Measurements from ENCODE around the gene CST6.

The CST6 gene, protein sequence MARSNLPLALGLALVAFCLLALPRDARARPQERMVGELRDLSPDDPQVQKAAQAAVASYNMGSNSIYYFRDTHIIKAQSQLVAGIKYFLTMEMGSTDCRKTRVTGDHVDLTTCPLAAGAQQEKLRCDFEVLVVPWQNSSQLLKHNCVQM

DNA sequence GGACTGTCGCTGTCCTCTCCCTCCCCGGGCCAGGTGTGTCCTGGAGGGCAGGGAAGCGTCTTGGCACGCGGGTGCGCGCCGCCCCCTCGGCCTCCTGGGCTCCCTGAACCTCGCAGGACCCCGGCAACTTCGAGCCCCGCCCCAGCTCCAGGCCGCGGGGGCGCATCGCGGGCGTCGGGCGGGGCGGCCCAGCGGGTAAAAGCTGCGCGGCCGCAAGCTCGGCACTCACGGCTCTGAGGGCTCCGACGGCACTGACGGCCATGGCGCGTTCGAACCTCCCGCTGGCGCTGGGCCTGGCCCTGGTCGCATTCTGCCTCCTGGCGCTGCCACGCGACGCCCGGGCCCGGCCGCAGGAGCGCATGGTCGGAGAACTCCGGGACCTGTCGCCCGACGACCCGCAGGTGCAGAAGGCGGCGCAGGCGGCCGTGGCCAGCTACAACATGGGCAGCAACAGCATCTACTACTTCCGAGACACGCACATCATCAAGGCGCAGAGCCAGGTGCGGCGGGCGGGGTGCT lies at the start of gene CST6:
TSS of gene CST6 (plus strand) at position 224 of the 519 bp plus-strand sequence. CDS start at position 261, 37 bp downstream.
- H3K36me3 ChIP-seq (ENCODE audit: control insufficient read depth, insufficient read depth, low read length) = no peaks in the 10 kb centered on the region
- H3K27me3 ChIP-seq (ENCODE audit: control insufficient read depth, insufficient read depth, low read length) = peaks cover 10% of the 10 kb centered on the region
- no peaks in the 10 kb centered on the region for H3K9me3 ChIP-seq (ENCODE audit: control insufficient read depth, insufficient read depth, low read length)
- no peak within 1 kb of the TSS for H3K9ac ChIP-seq (ENCODE audit: low read depth, low read length)
- H3K4me1 ChIP-seq (ENCODE audit: control insufficient read depth, insufficient read depth, low read length) = peaks cover 3% of the 10 kb centered on the region
- H3K4me3 ChIP-seq (ENCODE audit: low read depth, low read length) = peak within 1 kb of the TSS; percentile 22

DNA sequence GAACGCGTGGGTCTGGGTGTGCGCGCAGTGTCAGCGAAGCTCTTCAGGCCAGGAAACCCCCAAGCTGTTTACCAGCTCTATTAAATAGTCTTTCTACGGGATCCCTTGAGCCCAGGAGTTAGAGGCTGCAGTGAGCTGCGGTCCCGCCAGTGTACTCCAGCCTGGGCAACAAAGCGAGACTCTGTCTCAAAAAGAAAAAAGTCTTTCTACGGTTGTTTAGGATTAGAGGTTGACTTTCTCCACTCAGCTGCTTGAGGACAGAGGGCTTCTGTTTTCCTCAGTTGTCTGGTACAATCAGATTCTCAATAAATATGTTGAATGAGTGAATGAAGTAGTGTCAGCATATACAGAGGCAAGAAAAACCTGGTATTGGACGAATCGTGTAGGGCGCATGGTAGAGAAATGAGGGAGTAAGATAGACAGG lies 49.7 kb upstream of the CST6 start:
- peak overlapping the region; percentile 70 for H3K9ac ChIP-seq (ENCODE audit: low read depth, low read length)
- peak overlapping the region; percentile 99 for H3K4me3 ChIP-seq (ENCODE audit: low read depth, low read length)
- H3K36me3 ChIP-seq (ENCODE audit: control insufficient read depth, insufficient read depth, low read length) = peaks cover 32% of the 10 kb centered on the region
- H3K27me3 ChIP-seq (ENCODE audit: control insufficient read depth, insufficient read depth, low read length) = no peaks in the 10 kb centered on the region
- peaks cover 3% of the 10 kb centered on the region for H3K4me1 ChIP-seq (ENCODE audit: control insufficient read depth, insufficient read depth, low read length)
- H3K9me3 ChIP-seq (ENCODE audit: control insufficient read depth, insufficient read depth, low read length) = no peaks in the 10 kb centered on the region

DNA sequence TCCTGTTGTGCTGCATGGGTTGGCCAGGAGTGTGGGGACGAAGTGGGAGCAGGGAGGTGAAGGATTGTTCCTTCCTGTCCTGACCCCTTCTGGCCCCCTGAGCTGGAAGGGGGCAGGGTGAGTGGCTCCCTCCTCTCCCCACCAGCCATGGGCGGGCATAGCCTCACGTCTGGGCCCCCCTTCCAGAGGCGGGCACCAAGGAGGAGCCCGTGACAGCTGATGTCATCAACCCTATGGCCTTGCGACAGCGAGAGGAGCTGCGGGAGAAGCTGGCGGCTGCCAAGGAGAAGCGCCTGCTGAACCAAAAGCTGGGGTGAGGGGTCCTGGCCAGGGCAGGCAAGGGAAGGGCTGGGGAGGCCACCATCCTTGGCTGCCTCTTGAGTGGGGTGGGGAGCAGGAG lies 46.9 kb upstream of the CST6 start:
- Histone ChIP-seq H3K27me3 (ENCODE audit: control insufficient read depth, insufficient read depth, low read length) (no peaks in the 10 kb centered on the region), H3K36me3 (ENCODE audit: control insufficient read depth, insufficient read depth, low read length) (peaks cover 44% of the 10 kb centered on the region), H3K4me3 (ENCODE audit: low read depth, low read length) (no peak overlapping the region), H3K4me1 (ENCODE audit: control insufficient read depth, insufficient read depth, low read length) (peaks cover 3% of the 10 kb centered on the region), H3K9ac (ENCODE audit: low read depth, low read length) (no peak overlapping the region), H3K9me3 (ENCODE audit: control insufficient read depth, insufficient read depth, low read length) (no peaks in the 10 kb centered on the region)

DNA sequence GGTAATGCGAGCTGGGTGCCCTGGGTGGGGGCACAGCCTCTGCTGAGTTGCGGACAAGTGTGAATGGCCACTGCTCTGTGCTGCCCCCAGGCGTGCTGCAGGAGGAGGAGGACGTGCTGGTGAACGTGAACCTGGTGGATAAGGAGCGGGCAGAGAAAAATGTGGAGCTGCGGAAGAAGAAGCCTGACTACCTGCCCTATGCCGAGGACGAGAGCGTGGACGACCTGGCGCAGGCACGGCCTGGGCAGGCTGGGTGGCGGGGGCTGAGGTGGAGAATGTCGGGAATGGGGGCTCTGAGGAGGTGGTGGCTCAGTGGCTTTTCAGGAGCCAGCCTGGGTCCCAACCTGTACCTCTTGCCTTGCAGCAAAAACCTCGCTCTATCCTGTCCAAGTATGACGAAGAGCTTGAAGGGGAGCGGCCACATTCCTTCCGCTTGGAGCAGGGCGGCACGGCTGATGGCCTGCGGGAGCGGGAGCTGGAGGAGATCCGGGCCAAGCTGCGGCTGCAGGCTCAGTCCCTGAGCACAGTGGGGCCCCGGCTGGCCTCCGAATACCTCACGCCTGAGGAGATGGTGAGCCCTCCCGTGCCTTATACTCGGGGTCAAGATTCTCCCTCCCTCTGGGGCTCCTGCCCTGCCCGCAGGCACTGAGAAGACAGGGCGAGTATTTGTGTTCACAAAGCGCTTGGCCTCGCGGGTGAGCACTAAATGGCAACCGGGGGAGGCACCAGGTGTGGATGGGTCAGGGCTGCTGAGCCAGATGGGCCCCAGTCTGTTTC lies 45.6 kb upstream of the CST6 start:
- H3K9me3 ChIP-seq (ENCODE audit: control insufficient read depth, insufficient read depth, low read length) = no peaks in the 10 kb centered on the region
- no peak overlapping the region for H3K9ac ChIP-seq (ENCODE audit: low read depth, low read length)
- H3K27me3 ChIP-seq (ENCODE audit: control insufficient read depth, insufficient read depth, low read length) = no peaks in the 10 kb centered on the region
- no peak overlapping the region for H3K4me3 ChIP-seq (ENCODE audit: low read depth, low read length)
- H3K36me3 ChIP-seq (ENCODE audit: control insufficient read depth, insufficient read depth, low read length) = peaks cover 44% of the 10 kb centered on the region
- peaks cover 3% of the 10 kb centered on the region for H3K4me1 ChIP-seq (ENCODE audit: control insufficient read depth, insufficient read depth, low read length)

DNA sequence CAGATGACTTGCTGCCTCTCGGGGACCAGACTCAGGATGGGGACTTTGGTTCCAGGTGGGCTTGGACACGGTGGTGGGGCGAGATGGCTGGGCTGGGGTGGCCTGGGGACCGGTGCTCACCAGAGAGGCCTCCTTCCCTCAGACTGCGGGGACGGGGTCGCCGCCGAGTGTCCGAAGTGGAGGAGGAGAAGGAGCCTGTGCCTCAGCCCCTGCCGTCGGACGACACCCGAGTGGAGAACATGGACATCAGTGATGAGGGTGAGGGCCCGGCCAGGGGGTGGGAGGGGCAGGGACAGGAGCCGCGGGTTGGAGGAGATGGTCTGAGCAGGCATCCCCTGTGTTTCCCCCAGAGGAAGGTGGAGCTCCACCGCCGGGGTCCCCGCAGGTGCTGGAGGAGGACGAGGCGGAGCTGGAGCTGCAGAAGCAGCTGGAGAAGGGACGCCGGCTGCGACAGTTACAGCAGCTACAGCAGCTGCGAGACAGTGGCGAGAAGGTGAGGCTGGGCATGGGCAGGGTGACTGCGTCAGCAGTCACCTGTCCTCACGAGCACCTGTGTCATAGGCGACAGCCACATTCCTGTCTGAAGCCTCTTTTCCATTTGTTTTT lies 44.4 kb upstream of the CST6 start:
- peaks cover 44% of the 10 kb centered on the region for H3K36me3 ChIP-seq (ENCODE audit: control insufficient read depth, insufficient read depth, low read length)
- no peak overlapping the region for H3K4me3 ChIP-seq (ENCODE audit: low read depth, low read length)
- H3K9ac ChIP-seq (ENCODE audit: low read depth, low read length) = no peak overlapping the region
- H3K27me3 ChIP-seq (ENCODE audit: control insufficient read depth, insufficient read depth, low read length) = no peaks in the 10 kb centered on the region
- no peaks in the 10 kb centered on the region for H3K9me3 ChIP-seq (ENCODE audit: control insufficient read depth, insufficient read depth, low read length)
- peaks cover 3% of the 10 kb centered on the region for H3K4me1 ChIP-seq (ENCODE audit: control insufficient read depth, insufficient read depth, low read length)

DNA sequence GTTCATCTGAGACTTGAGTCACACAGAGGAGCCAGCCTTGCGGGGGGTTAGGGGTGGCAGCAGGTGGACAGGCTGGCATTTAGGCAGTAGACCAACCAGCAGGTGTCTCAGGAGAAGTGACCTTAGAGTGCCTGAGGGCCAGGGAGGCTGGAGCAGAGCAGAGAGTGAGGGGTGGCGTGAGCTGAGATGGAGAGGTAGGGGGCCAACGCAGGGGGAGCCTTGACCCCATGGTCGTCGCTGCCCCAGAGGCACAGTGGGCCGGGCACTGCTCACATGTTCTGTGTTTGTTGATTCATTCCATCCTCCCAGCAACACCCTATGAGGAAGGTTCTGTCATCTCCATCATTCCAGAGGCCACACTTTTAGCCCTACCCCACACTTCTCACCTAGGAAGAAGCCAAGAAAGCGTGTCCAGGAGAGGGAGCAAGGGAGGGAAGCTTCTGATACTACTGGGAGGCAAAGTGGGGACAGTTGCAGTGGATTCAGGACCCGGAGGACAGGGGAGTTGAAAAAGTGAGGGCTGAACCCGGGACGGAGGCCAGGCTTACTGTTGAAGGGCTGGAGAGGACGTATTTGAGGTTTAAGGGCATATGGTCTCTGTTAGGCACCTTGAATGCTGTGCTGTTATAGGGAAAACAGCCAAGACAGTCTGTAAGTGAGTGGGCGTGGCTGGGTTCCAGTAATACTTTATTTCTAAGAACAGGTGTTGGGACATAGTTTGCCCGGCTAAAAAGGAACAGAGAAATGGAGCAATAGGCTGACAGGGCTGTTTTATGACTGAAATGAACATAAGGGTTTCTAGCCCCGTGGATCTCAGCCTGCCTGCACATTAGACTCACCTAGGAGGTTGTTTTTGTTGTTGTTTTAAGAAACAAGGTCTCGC lies 43.0 kb upstream of the CST6 start:
- no peaks in the 10 kb centered on the region for H3K9me3 ChIP-seq (ENCODE audit: control insufficient read depth, insufficient read depth, low read length)
- H3K27me3 ChIP-seq (ENCODE audit: control insufficient read depth, insufficient read depth, low read length) = no peaks in the 10 kb centered on the region
- H3K9ac ChIP-seq (ENCODE audit: low read depth, low read length) = no peak overlapping the region
- H3K4me1 ChIP-seq (ENCODE audit: control insufficient read depth, insufficient read depth, low read length) = no peaks in the 10 kb centered on the region
- H3K36me3 ChIP-seq (ENCODE audit: control insufficient read depth, insufficient read depth, low read length) = peaks cover 48% of the 10 kb centered on the region
- H3K4me3 ChIP-seq (ENCODE audit: low read depth, low read length) = no peak overlapping the region

DNA sequence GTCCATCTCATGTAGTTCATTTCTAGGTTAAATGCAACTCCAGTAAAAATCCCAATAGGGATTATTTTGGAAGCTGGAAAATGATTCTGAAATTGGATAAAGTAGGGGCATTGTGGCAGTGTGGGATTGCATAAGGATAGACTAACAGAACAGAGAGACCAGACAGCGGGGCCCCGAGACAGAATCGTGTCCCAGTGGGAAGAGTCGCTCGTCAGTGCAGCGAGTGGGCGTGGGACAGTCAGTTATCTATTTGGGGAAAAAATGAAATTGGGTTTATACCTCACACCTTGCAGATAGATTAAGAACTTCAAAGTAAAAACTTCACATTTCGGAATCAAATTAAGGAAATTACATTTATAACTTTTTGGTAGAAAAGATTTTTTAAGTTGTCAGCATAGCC lies 39.7 kb upstream of the CST6 start:
- H3K4me1 ChIP-seq (ENCODE audit: control insufficient read depth, insufficient read depth, low read length) = no peaks in the 10 kb centered on the region
- no peak overlapping the region for H3K4me3 ChIP-seq (ENCODE audit: low read depth, low read length)
- H3K9me3 ChIP-seq (ENCODE audit: control insufficient read depth, insufficient read depth, low read length) = no peaks in the 10 kb centered on the region
- H3K27me3 ChIP-seq (ENCODE audit: control insufficient read depth, insufficient read depth, low read length) = no peaks in the 10 kb centered on the region
- no peak overlapping the region for H3K9ac ChIP-seq (ENCODE audit: low read depth, low read length)
- peaks cover 29% of the 10 kb centered on the region for H3K36me3 ChIP-seq (ENCODE audit: control insufficient read depth, insufficient read depth, low read length)

DNA sequence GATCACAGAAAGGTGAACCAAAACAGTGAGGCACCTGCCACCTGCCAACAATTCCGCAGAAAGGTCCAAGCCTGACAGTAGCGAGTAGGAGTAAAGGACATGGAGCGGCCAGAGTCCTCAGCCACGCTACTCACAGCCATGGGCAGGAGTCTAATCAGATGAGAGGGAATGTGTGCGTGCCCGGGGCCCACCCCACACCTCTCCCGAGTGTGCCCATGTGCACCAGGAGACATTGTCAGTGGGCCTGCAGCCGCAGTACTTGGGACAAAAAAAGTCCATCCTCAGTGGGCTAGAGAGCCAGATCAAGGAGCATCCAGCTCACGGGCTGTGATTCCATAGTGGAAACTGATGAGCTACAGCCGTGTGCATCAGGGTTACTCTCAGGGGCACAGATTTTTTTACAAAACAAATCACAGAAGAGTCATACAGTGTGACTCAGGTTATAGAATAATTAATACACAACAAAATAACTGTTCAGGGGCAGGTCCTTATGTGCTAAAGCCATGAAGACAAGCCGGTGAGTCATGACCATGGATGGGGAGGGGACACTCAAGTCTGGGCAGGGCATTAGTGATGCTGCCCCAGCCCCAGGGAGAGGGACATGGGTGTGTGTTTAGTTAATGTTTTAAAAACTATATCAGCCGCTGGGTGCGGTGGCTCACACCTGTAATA lies 38.2 kb upstream of the CST6 start:
- Histone ChIP-seq H3K4me3 (ENCODE audit: low read depth, low read length) (no peak overlapping the region), H3K36me3 (ENCODE audit: control insufficient read depth, insufficient read depth, low read length) (peaks cover 30% of the 10 kb centered on the region), H3K9me3 (ENCODE audit: control insufficient read depth, insufficient read depth, low read length) (no peaks in the 10 kb centered on the region), H3K9ac (ENCODE audit: low read depth, low read length) (no peak overlapping the region), H3K27me3 (ENCODE audit: control insufficient read depth, insufficient read depth, low read length) (no peaks in the 10 kb centered on the region), H3K4me1 (ENCODE audit: control insufficient read depth, insufficient read depth, low read length) (no peaks in the 10 kb centered on the region)

DNA sequence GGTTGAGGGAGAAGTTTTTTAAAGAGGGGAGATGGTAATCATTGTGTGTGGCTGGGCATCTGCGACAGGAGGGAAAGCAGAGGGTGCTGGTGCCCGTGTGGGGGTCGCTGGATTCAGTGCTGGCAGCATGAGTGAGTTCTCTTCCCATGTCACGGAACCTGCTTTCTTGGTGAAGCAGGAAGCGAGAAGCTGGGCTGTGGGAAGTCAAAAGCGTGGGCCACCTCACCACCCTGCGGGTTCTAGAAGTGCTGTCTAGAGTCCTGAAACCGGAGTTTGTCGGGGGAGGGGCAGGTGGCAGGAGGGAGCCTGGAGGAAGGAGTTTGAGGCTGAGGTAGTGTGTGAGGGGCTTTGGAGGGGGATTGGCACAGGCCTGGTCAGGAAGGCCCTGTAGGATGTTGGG lies 36.0 kb upstream of the CST6 start:
- H3K4me3 ChIP-seq (ENCODE audit: low read depth, low read length) = no peak overlapping the region
- no peak overlapping the region for H3K9ac ChIP-seq (ENCODE audit: low read depth, low read length)
- no peaks in the 10 kb centered on the region for H3K27me3 ChIP-seq (ENCODE audit: control insufficient read depth, insufficient read depth, low read length)
- no peaks in the 10 kb centered on the region for H3K4me1 ChIP-seq (ENCODE audit: control insufficient read depth, insufficient read depth, low read length)
- H3K36me3 ChIP-seq (ENCODE audit: control insufficient read depth, insufficient read depth, low read length) = peaks cover 29% of the 10 kb centered on the region
- no peaks in the 10 kb centered on the region for H3K9me3 ChIP-seq (ENCODE audit: control insufficient read depth, insufficient read depth, low read length)

DNA sequence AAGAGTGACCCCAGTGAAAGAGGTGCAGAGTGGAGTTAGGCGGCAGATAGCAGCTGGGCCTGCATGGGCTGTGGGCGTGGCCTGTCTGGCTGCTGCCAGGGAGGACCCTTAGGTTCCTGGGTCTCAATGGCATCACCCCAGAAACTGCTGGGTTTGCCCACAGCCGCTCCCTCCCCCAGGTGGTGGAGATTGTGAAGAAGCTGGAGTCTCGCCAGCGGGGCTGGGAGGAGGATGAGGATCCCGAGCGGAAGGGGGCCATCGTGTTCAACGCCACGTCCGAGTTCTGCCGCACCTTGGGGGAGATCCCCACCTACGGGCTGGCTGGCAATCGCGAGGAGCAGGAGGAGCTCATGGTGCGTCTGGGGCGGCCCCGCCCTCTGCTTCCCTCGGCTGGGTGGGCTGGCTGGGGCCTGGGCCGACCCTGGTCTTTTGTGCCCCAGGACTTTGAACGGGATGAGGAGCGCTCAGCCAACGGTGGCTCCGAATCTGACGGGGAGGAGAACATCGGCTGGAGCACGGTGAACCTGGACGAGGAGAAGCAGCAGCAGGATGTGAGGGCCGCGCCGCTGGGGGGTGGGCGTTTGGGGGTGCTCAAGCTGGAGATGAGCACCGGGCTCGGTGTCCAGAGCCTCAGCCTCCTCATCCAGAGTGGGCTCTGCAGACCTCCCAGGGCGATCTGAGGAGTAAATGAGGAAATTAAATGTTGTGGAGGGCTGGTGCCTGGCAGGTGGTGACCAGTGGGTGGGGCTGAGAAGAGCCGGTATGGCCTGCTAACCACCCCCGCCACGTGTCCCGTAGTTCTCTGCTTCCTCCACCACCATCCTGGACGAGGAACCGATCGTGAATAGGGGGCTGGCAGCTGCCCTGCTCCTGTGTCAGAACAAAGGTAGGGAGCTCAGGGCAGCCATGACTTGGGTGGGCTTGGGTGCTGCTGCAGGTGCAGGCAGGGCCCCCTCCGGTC lies 35.3 kb upstream of the CST6 start:
- peaks cover 29% of the 10 kb centered on the region for H3K36me3 ChIP-seq (ENCODE audit: control insufficient read depth, insufficient read depth, low read length)
- no peaks in the 10 kb centered on the region for H3K9me3 ChIP-seq (ENCODE audit: control insufficient read depth, insufficient read depth, low read length)
- H3K9ac ChIP-seq (ENCODE audit: low read depth, low read length) = no peak overlapping the region
- H3K27me3 ChIP-seq (ENCODE audit: control insufficient read depth, insufficient read depth, low read length) = no peaks in the 10 kb centered on the region
- no peak overlapping the region for H3K4me3 ChIP-seq (ENCODE audit: low read depth, low read length)
- no peaks in the 10 kb centered on the region for H3K4me1 ChIP-seq (ENCODE audit: control insufficient read depth, insufficient read depth, low read length)

All from iPS-15b (cell line).